Measurements from ENCODE around the gene RASA3. TPM values are rescaled to one million over a fixed set of nuclear protein-coding genes. Genes with fewer than 3 reads are reported as not detected.

Gene RASA3
- total and polyA plus RNA-seq, 10 of the 15 experiments (the other 5 are each of a cell fraction or from before 2014, with no cell fraction given) = 0.79 to 33.9 (median 17.6) TPM

- TF ChIP-seq NR2F1 (conservative IDR thresholded peaks at IDR 0.05) = no peak
- no peak for TF ChIP-seq SUZ12 (IDR thresholded peaks at IDR 0.05; ENCODE audit: unreplicated experiment)
- TF ChIP-seq GABPA (IDR thresholded peaks at IDR 0.05; ENCODE audit: low read depth) = no peak
These were observed 22.9 kb upstream of the RASA3 start (continued) for GRCh38 chr13:114155320-114155719.

- H3K4me2 ChIP-seq (ENCODE audit: control insufficient read depth, insufficient read depth) = no peak overlapping the region
- no peaks in the 10 kb centered on the region for H3K9me3 ChIP-seq (replicated peaks; ENCODE audit: control insufficient read depth, insufficient read depth, low read length)
- CTCF ChIA-PET = no interaction called here
- peak; percentile 33 for ATAC-seq
- H3K9ac ChIP-seq (ENCODE audit: control insufficient read depth, insufficient read depth, low read length) = no peak overlapping the region
- TF ChIP-seq LARP7 (IDR thresholded peaks at IDR 0.05) (no peak), CHD1 (IDR thresholded peaks at IDR 0.05; ENCODE audit: low read depth, low read length) (no peak), RELA (IDR thresholded peaks at IDR 0.05; ENCODE audit: borderline replicate concordance, partially characterized antibody) (no peak), PML (IDR thresholded peaks at IDR 0.05; ENCODE audit: low read length) (no peak), TCF3 (IDR thresholded peaks at IDR 0.05; ENCODE audit: borderline replicate concordance, insufficient read depth, low read depth, low read length) (no peak), GATAD2B (conservative IDR thresholded peaks at IDR 0.05; ENCODE audit: low read depth) (no peak), EED (IDR thresholded peaks at IDR 0.05; ENCODE audit: low read depth) (no peak), RCOR1 (conservative IDR thresholded peaks at IDR 0.05; ENCODE audit: low read depth, low read length) (no peak), NFYB (IDR thresholded peaks at IDR 0.05; ENCODE audit: insufficient read depth, low read depth, low read length) (no peak)
- DNase-seq (ENCODE audit: low read depth, low spot score) = no peak
- no peak overlapping the region for H3K4me3 ChIP-seq
- WGBS (ENCODE audit: insufficient coverage, insufficient replicate concordance, low lambda C conversion rate, missing lambda C conversion rate) = 17% methylated on average over 9 of the region's 9 CpGs
- H3K36me3 ChIP-seq (ENCODE audit: control insufficient read depth in 2 of 2, insufficient read depth in 2 of 2, low read length in 1 of 2) = no peaks in the 10 kb centered on the region
- POLR2A ChIA-PET = no interaction called here
- BruUV-seq (replicated peaks) = no TSS peak
- no peaks in the 10 kb centered on the region for H4K20me1 ChIP-seq (ENCODE audit: control insufficient read depth, insufficient read depth)
- H3K27ac ChIP-seq (ENCODE audit: control insufficient read depth, insufficient read depth) = no peak overlapping the region
- SMC1A ChIA-PET (ENCODE audit: uncharacterized antibody, unreplicated experiment) = no interaction called here
- no peaks in the 10 kb centered on the region for H3K79me2 ChIP-seq (ENCODE audit: control insufficient read depth, insufficient read depth, low read length)
- H3K4me1 ChIP-seq (ENCODE audit: control insufficient read depth, insufficient read depth, low read length) = peaks cover 2% of the 10 kb centered on the region
- peaks cover 0 to 3% of the 10 kb centered on the region in 2 experiments; a peak in 1 of 4 replicates for H3K27me3 ChIP-seq (replicated peaks in 1 of 2; ENCODE audit: control insufficient read depth in 2 of 2, insufficient read depth in 2 of 2, low read length in 1 of 2)
- FAIRE-seq = no peak
- intact Hi-C loops (cut with micrococcal nuclease; ENCODE audit: unreplicated experiment) = no loop called here
- in situ Hi-C loops (cut with MboI) = no loop called here
- H2AFZ ChIP-seq (ENCODE audit: control insufficient read depth, low read depth, low read length) = no peak overlapping the region
- RAD21 ChIA-PET (ENCODE audit: unreplicated experiment) = no interaction called here
These were observed 22.1 kb upstream of the RASA3 start for GRCh38 chr13:114154476-114154875.

All from GM12878 (cell line).